ENCODE results near the gene RUNDC3A.
A peak's percentile ranks its signal among the peaks of the same experiment; 100 is the strongest.
"Not testable (repeated sequence)": the region's sequence is repeated elsewhere in the genome, so short reads cannot be mapped to it uniquely, and the experiment has no call there.

Gene RUNDC3A

GRCh38 chr17:44345454-44346026 lies 37.1 kb downstream of the RUNDC3A start:
- H3K9ac ChIP-seq (ENCODE audit: low read length): peak overlapping the region; percentile 60
- no peaks in the 10 kb centered on the region for H3K36me3 ChIP-seq (ENCODE audit: control insufficient read depth, insufficient read depth, low read length)
- peaks cover 3% of the 10 kb centered on the region; the same call in 1 of the 2 replicates for H3K27me3 ChIP-seq (ENCODE audit: control insufficient read depth, insufficient read depth, low read length)
- peak overlapping the region; percentile 78 for H3K4me3 ChIP-seq (ENCODE audit: low read depth, low read length)
- H3K27ac ChIP-seq (ENCODE audit: low read depth, low read length): no peak overlapping the region
- H3K4me1 ChIP-seq (ENCODE audit: control insufficient read depth, insufficient read depth, low read length): peaks cover 5% of the 10 kb centered on the region
- H3K9me3 ChIP-seq (ENCODE audit: control insufficient read depth, insufficient read depth, low read depth, low read length): no peaks in the 10 kb centered on the region

DNA sequence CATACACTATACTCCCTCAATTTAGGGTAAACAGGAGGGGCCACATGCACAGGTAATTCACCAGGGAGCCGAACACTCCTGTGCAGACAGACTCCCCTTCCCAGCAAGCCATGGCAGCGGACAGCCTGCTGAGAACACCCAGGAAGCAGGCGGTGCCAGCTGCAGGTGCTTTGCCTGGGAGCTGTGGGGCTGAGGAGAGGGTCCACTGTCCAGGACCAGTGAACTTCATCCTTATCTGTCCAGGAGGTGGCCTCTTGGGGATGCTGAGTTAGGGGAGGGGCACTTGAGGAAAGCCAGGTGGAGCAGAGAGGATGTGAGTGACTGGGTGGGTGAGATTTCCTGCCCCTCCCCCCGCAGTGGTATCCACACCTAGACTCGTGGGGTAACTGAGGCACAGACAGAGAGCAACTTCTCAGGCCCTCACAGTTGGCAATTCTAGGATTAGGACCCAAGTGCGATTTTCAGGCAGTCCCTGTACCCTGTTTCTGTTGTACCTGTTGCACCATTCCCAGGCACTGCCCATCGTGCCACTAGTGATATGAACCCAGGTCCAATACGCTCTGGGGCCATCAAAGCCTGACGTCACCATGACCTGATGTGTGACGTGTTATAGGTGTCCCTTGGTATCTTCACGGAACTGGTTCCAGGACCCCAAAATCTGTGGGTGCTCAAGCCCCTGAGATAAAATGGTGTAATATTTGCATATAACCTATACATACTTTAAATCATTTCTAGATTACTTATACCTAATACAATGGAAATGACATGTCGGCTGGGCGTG lies 37.9 kb downstream of the RUNDC3A start:
- Histone ChIP-seq H3K4me3 (ENCODE audit: low read depth, low read length) (peak overlapping the region; percentile 78), H3K9ac (ENCODE audit: low read length) (no peak overlapping the region), H3K36me3 (ENCODE audit: control insufficient read depth, insufficient read depth, low read length) (peaks cover 4% of the 10 kb centered on the region), H3K4me1 (ENCODE audit: control insufficient read depth, insufficient read depth, low read length) (peaks cover 5% of the 10 kb centered on the region), H3K27ac (ENCODE audit: low read depth, low read length) (no peak overlapping the region), H3K9me3 (ENCODE audit: control insufficient read depth, insufficient read depth, low read depth, low read length) (no peaks in the 10 kb centered on the region), H3K27me3 (ENCODE audit: control insufficient read depth, insufficient read depth, low read length) (peaks cover 3% of the 10 kb centered on the region; the same call in 1 of the 2 replicates)

DNA sequence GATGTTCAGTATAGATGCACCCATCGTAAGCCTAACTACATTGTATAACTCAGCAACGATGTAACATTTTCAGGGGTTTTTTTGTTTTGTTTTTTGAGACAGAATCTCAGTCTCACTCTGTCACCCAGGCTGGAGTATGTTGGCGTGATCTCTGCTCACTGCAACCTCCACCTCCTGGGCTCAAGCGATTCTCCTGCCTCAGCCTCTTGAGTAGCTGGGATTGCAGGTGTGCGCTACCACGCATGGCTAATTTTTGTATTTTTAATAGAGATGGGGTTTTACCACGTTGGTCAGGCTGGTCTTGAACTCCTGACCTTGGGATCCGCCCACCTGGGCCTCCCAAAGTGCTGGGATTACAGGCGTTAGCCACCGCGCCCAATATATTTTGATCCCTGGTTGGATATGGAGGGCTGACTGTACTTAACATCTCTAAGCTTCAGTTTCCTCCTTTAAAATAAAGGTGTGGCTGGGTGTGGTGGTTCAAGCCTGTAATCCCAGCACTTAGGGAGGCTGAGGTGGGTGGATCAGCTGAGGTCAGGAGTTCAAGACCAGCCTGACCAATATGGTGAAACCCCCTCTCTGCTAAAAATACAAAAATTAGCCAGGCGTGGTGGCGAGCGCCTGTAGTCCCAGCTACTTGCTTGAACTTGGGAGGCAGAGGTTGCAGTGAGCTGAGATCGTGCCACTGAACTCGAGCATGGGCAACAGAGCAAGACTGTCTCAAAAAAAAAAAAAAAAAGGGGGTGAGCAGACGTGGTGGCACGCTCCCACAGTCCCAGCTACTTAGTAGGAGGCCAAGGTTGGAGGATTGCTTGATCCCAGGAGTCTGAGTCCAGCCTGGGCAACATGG lies 39.0 kb downstream of the RUNDC3A start:
- H3K9me3 ChIP-seq (ENCODE audit: control insufficient read depth, insufficient read depth, low read depth, low read length); H3K27me3 ChIP-seq (ENCODE audit: control insufficient read depth, insufficient read depth, low read length); H3K9ac ChIP-seq (ENCODE audit: low read length); H3K27ac ChIP-seq (ENCODE audit: low read depth, low read length); H3K4me3 ChIP-seq (ENCODE audit: low read depth, low read length); H3K4me1 ChIP-seq (ENCODE audit: control insufficient read depth, insufficient read depth, low read length): not testable (repeated sequence)
- H3K36me3 ChIP-seq (ENCODE audit: control insufficient read depth, insufficient read depth, low read length): peaks cover 15% of the 10 kb centered on the region

DNA sequence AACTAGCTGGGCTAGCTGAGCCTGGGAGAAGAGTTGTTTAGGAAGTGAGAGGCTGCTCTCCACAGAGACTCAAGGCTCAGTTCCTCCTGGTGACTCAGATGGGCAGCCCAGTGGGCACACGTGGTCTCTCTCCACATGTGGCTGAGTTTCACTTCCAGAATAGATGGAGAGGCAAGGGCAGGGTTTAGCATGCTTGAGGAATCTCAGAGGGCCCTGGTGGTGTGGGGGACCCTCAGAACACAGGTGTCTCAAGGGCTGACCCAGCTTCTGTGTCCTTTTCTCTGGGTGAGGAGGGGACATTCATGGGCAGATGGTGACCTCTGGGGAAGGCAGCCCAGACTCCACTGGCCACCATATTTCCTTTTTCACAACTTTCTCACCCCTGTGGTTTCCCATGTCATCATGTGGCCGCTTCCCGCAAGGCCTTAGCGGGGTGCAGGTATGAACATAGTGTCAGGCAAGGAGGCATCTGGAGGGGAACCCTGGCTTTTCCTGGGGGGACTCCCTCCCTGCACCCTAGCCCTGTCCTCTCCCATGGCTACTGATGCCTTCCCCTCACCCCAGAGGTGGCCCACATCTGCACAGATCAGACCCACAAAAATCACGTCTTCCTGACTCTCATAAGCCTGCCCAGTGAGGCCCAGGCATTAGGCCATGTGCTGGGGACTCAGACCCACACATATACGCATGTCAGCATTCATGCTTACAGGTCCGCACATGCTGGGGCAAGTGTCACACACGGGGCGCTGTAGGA lies 40.0 kb downstream of the RUNDC3A start:
- no peak overlapping the region for H3K9ac ChIP-seq (ENCODE audit: low read length)
- H3K27me3 ChIP-seq (ENCODE audit: control insufficient read depth, insufficient read depth, low read length): peaks cover 3% of the 10 kb centered on the region; the same call in 1 of the 2 replicates
- peaks cover 5% of the 10 kb centered on the region for H3K4me1 ChIP-seq (ENCODE audit: control insufficient read depth, insufficient read depth, low read length)
- peaks cover 19% of the 10 kb centered on the region for H3K36me3 ChIP-seq (ENCODE audit: control insufficient read depth, insufficient read depth, low read length)
- H3K27ac ChIP-seq (ENCODE audit: low read depth, low read length): no peak overlapping the region
- no peak overlapping the region for H3K4me3 ChIP-seq (ENCODE audit: low read depth, low read length)
- no peaks in the 10 kb centered on the region for H3K9me3 ChIP-seq (ENCODE audit: control insufficient read depth, insufficient read depth, low read depth, low read length)

DNA sequence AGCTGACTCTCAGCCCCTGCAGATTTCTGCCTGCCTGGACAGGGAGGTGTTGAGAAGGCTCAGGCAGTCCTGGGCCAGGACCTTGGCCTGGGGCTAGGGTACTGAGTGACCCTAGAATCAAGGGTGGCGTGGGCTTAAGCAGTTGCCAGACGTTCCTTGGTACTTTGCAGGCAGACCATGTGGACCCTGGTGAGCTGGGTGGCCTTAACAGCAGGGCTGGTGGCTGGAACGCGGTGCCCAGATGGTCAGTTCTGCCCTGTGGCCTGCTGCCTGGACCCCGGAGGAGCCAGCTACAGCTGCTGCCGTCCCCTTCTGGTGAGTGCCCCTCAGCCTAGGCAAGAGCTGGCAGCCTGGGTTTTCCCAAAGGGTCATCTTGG lies 40.6 kb downstream of the RUNDC3A start:
- peaks cover 5% of the 10 kb centered on the region for H3K4me1 ChIP-seq (ENCODE audit: control insufficient read depth, insufficient read depth, low read length)
- H3K9me3 ChIP-seq (ENCODE audit: control insufficient read depth, insufficient read depth, low read depth, low read length): no peaks in the 10 kb centered on the region
- H3K27me3 ChIP-seq (ENCODE audit: control insufficient read depth, insufficient read depth, low read length): peaks cover under 1% of the 10 kb centered on the region; the same call in 1 of the 2 replicates
- H3K4me3 ChIP-seq (ENCODE audit: low read depth, low read length): no peak overlapping the region
- no peak overlapping the region for H3K9ac ChIP-seq (ENCODE audit: low read length)
- H3K27ac ChIP-seq (ENCODE audit: low read depth, low read length): no peak overlapping the region
- H3K36me3 ChIP-seq (ENCODE audit: control insufficient read depth, insufficient read depth, low read length): peaks cover 19% of the 10 kb centered on the region

DNA sequence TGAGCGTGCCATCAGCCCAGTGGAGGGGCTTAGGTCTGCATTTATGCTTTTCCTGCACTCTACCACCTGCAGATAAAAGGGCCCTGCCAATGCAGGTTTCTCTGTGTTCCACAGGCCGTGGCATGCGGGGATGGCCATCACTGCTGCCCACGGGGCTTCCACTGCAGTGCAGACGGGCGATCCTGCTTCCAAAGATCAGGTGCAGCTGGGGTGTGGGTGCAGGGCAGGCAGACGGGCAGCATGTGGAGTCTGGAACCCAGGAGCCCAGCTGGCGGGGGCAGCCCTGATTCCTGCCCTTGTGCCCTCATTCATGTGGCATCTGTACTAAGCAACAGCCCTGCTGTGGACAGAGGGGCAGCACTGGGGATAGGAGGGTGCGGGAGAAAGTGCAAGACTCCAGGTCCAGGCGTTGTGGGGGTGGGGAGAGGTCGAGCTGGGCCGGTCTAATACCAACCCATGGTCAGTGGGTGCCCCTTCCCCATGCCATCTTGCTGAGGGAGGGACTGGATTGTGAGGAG lies 41.2 kb downstream of the RUNDC3A start:
- H3K27ac ChIP-seq (ENCODE audit: low read depth, low read length): no peak overlapping the region
- no peaks in the 10 kb centered on the region for H3K27me3 ChIP-seq (ENCODE audit: control insufficient read depth, insufficient read depth, low read length)
- H3K9ac ChIP-seq (ENCODE audit: low read length): no peak overlapping the region
- no peak overlapping the region for H3K4me3 ChIP-seq (ENCODE audit: low read depth, low read length)
- peaks cover 5% of the 10 kb centered on the region for H3K4me1 ChIP-seq (ENCODE audit: control insufficient read depth, insufficient read depth, low read length)
- no peaks in the 10 kb centered on the region for H3K9me3 ChIP-seq (ENCODE audit: control insufficient read depth, insufficient read depth, low read depth, low read length)
- H3K36me3 ChIP-seq (ENCODE audit: control insufficient read depth, insufficient read depth, low read length): peaks cover 19% of the 10 kb centered on the region

GRCh38 chr17:44350733-44351226 lies 42.4 kb downstream of the RUNDC3A start:
- Histone ChIP-seq H3K27me3 (ENCODE audit: control insufficient read depth, insufficient read depth, low read length) (no peaks in the 10 kb centered on the region), H3K4me3 (ENCODE audit: low read depth, low read length) (no peak overlapping the region), H3K9ac (ENCODE audit: low read length) (no peak overlapping the region), H3K27ac (ENCODE audit: low read depth, low read length) (no peak overlapping the region), H3K36me3 (ENCODE audit: control insufficient read depth, insufficient read depth, low read length) (peaks cover 19% of the 10 kb centered on the region), H3K9me3 (ENCODE audit: control insufficient read depth, insufficient read depth, low read depth, low read length) (no peaks in the 10 kb centered on the region), H3K4me1 (ENCODE audit: control insufficient read depth, insufficient read depth, low read length) (peaks cover 8% of the 10 kb centered on the region)

DNA sequence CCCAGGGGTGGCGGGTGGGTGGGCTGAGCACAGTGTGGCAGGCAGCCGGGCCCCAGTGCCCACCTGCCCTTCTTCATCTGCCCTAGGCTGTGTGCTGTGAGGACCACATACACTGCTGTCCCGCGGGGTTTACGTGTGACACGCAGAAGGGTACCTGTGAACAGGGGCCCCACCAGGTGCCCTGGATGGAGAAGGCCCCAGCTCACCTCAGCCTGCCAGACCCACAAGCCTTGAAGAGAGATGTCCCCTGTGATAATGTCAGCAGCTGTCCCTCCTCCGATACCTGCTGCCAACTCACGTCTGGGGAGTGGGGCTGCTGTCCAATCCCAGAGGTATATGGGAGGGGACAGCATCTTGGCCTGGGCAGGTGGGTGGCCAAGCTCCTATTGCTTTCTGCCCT lies 43.1 kb downstream of the RUNDC3A start:
- Histone ChIP-seq H3K27ac (ENCODE audit: low read depth, low read length) (no peak overlapping the region), H3K4me3 (ENCODE audit: low read depth, low read length) (no peak overlapping the region), H3K27me3 (ENCODE audit: control insufficient read depth, insufficient read depth, low read length) (no peaks in the 10 kb centered on the region), H3K9me3 (ENCODE audit: control insufficient read depth, insufficient read depth, low read depth, low read length) (no peaks in the 10 kb centered on the region), H3K4me1 (ENCODE audit: control insufficient read depth, insufficient read depth, low read length) (0 out of 2 replicates have a peak, but pooled peaks cover 3% of the 10 kb centered on the region), H3K36me3 (ENCODE audit: control insufficient read depth, insufficient read depth, low read length) (peaks cover 19% of the 10 kb centered on the region), H3K9ac (ENCODE audit: low read length) (no peak overlapping the region)

- Histone ChIP-seq H3K9me3 (ENCODE audit: control insufficient read depth, insufficient read depth, low read depth, low read length) (no peaks in the 10 kb centered on the region), H3K4me1 (ENCODE audit: control insufficient read depth, insufficient read depth, low read length) (0 out of 2 replicates have a peak, but pooled peaks cover 3% of the 10 kb centered on the region), H3K9ac (ENCODE audit: low read length) (no peak overlapping the region), H3K27ac (ENCODE audit: low read depth, low read length) (no peak overlapping the region), H3K27me3 (ENCODE audit: control insufficient read depth, insufficient read depth, low read length) (no peaks in the 10 kb centered on the region), H3K4me3 (ENCODE audit: low read depth, low read length) (no peak overlapping the region), H3K36me3 (ENCODE audit: control insufficient read depth, insufficient read depth, low read length) (peaks cover 19% of the 10 kb centered on the region)
Observed at GRCh38 chr17:44351961-44352827, 43.8 kb downstream of the RUNDC3A start.
